MG63 (cell line): ENCODE data around the gene CHST9. TPM values are rescaled to one million over a fixed set of nuclear protein-coding genes. Genes with fewer than 3 reads are reported as not detected.
"Not testable (repeated sequence)": the region's sequence is repeated elsewhere in the genome, so short reads cannot be mapped to it uniquely, and the experiment has no call there.

Experiments
- DNase-seq: peaks from one replicate; pipeline ENCODE4 v3.0.0-alpha.2; 2020
- H3K27me3 ChIP-seq: fragments of 250-450 bp; sonication (Bioruptor Pico); 2 replicates; pipeline ENCODE4 v1.5.1; 2020; ENCODE audit warnings: mild to moderate bottlenecking, moderate library complexity
- H3K36me3 ChIP-seq: fragments of 250-450 bp; sonication (Bioruptor Pico); 2 replicates; pipeline ENCODE4 v1.5.1; 2020; ENCODE audit warnings: mild to moderate bottlenecking, moderate library complexity
- H3K4me3 ChIP-seq: fragments of 250-450 bp; sonication (Bioruptor Pico); 2 replicates; pipeline ENCODE4 v1.5.1; 2020; ENCODE audit warnings: mild to moderate bottlenecking, moderate library complexity
- H3K9me3 ChIP-seq: fragments of 250-450 bp; sonication (Bioruptor Pico); 2 replicates; pipeline ENCODE4 v1.5.1; 2020; ENCODE audit warnings: mild to moderate bottlenecking, moderate library complexity
- total RNA-seq: library from RNA; depleted of rRNA; stranded (reverse); fragments of >200 nt; shearing (Covaris generic); gene quantifications from 2 replicates; pipeline ENCODE4 v1.2.3, GENCODE V29; 2014; ENCODE audit warnings: low replicate concordance

CHST9 gene
- total RNA-seq, 1 experiment from 2014 or later = not detected

- Histone ChIP-seq H3K4me3 (no peak overlapping the region), H3K36me3 (no peaks in the 10 kb centered on the region)
Observed at GRCh38 chr18:26993568-26993967, 191.5 kb downstream of the CHST9 start.

GRCh38 chr18:26992926-26993325, 192.2 kb downstream of the CHST9 start:
- no peaks in the 10 kb centered on the region for H3K27me3 ChIP-seq
- no peaks in the 10 kb centered on the region for H3K36me3 ChIP-seq
- DNase-seq = no peak
- H3K9me3 ChIP-seq = no peaks in the 10 kb centered on the region
- H3K4me3 ChIP-seq = no peak overlapping the region

More at GRCh38 chr18:26993568-26993967, 191.5 kb downstream of the CHST9 start:
- H3K9me3 ChIP-seq = no peaks in the 10 kb centered on the region
- DNase-seq = no peak
- no peaks in the 10 kb centered on the region for H3K27me3 ChIP-seq

- Histone ChIP-seq H3K27me3 (no peaks in the 10 kb centered on the region), H3K9me3 (no peaks in the 10 kb centered on the region), H3K36me3 (no peaks in the 10 kb centered on the region), H3K4me3 (no peak overlapping the region)
- DNase-seq = no peak
Observed at GRCh38 chr18:26989842-26990241, 195.3 kb downstream of the CHST9 start.

GRCh38 chr18:26981360-26982082, 203.6 kb downstream of the CHST9 start:
- DNase-seq = no peak
- Histone ChIP-seq H3K27me3 (no peaks in the 10 kb centered on the region), H3K9me3 (no peaks in the 10 kb centered on the region), H3K36me3 (no peaks in the 10 kb centered on the region), H3K4me3 (no peak overlapping the region)

- Histone ChIP-seq H3K4me3 (no peak overlapping the region), H3K27me3 (no peaks in the 10 kb centered on the region), H3K9me3 (no peaks in the 10 kb centered on the region), H3K36me3 (no peaks in the 10 kb centered on the region)
- DNase-seq = no peak
Observed at GRCh38 chr18:26978812-26979341, 206.2 kb downstream of the CHST9 start.

- H3K9me3 ChIP-seq = no peaks in the 10 kb centered on the region
- DNase-seq = no peak
- H3K36me3 ChIP-seq = no peaks in the 10 kb centered on the region
- no peaks in the 10 kb centered on the region for H3K27me3 ChIP-seq
- no peak overlapping the region for H3K4me3 ChIP-seq
Observed at GRCh38 chr18:26977781-26978180, 207.3 kb downstream of the CHST9 start.

GRCh38 chr18:26976206-26976605, 208.9 kb downstream of the CHST9 start:
- no peaks in the 10 kb centered on the region for H3K27me3 ChIP-seq
- no peak for DNase-seq
- no peak overlapping the region for H3K4me3 ChIP-seq
- H3K9me3 ChIP-seq = no peaks in the 10 kb centered on the region
- H3K36me3 ChIP-seq = no peaks in the 10 kb centered on the region

- not testable (repeated sequence) for DNase-seq, H3K4me3 ChIP-seq, H3K36me3 ChIP-seq, H3K9me3 ChIP-seq, H3K27me3 ChIP-seq
Observed at GRCh38 chr18:26972549-26972948, 212.6 kb downstream of the CHST9 start.

- H3K36me3 ChIP-seq = no peaks in the 10 kb centered on the region
- H3K4me3 ChIP-seq = no peak overlapping the region
- no peaks in the 10 kb centered on the region for H3K27me3 ChIP-seq
- DNase-seq = peak; percentile 2
- no peaks in the 10 kb centered on the region for H3K9me3 ChIP-seq
Observed at GRCh38 chr18:26971409-26971808, 213.7 kb downstream of the CHST9 start.

GRCh38 chr18:26970637-26971036, 214.5 kb downstream of the CHST9 start:
- DNase-seq = no peak
- Histone ChIP-seq H3K36me3 (no peaks in the 10 kb centered on the region), H3K27me3 (no peaks in the 10 kb centered on the region), H3K4me3 (no peak overlapping the region), H3K9me3 (no peaks in the 10 kb centered on the region)

GRCh38 chr18:26965206-26965605, 219.9 kb downstream of the CHST9 start:
- DNase-seq = no peak
- Histone ChIP-seq H3K9me3 (no peaks in the 10 kb centered on the region), H3K36me3 (no peaks in the 10 kb centered on the region), H3K4me3 (no peak overlapping the region), H3K27me3 (no peaks in the 10 kb centered on the region)

GRCh38 chr18:26963292-26963691, 221.8 kb downstream of the CHST9 start:
- DNase-seq = no peak
- Histone ChIP-seq H3K27me3 (no peaks in the 10 kb centered on the region), H3K4me3 (no peak overlapping the region), H3K9me3 (no peaks in the 10 kb centered on the region), H3K36me3 (no peaks in the 10 kb centered on the region)

GRCh38 chr18:26961839-26962238, 223.3 kb downstream of the CHST9 start:
- no peak for DNase-seq
- Histone ChIP-seq H3K4me3 (no peak overlapping the region), H3K36me3 (no peaks in the 10 kb centered on the region), H3K27me3 (no peaks in the 10 kb centered on the region), H3K9me3 (no peaks in the 10 kb centered on the region)

- Histone ChIP-seq H3K27me3 (no peaks in the 10 kb centered on the region), H3K9me3 (no peaks in the 10 kb centered on the region), H3K36me3 (no peaks in the 10 kb centered on the region), H3K4me3 (no peak overlapping the region)
- no peak for DNase-seq
Observed at GRCh38 chr18:26960911-26961310, 224.2 kb downstream of the CHST9 start.

GRCh38 chr18:26956863-26957262, 228.2 kb downstream of the CHST9 start:
- Histone ChIP-seq H3K36me3 (no peaks in the 10 kb centered on the region), H3K4me3 (no peak overlapping the region), H3K27me3 (no peaks in the 10 kb centered on the region), H3K9me3 (no peaks in the 10 kb centered on the region)
- DNase-seq = no peak

- Histone ChIP-seq H3K4me3 (no peak overlapping the region), H3K9me3 (no peaks in the 10 kb centered on the region; the same call in 1 of the 2 replicates), H3K27me3 (no peaks in the 10 kb centered on the region), H3K36me3 (no peaks in the 10 kb centered on the region)
- no peak for DNase-seq
Observed at GRCh38 chr18:26948703-26949102, 236.4 kb downstream of the CHST9 start.

- H3K4me3 ChIP-seq = no peak overlapping the region
- H3K36me3 ChIP-seq = no peaks in the 10 kb centered on the region
- no peaks in the 10 kb centered on the region for H3K27me3 ChIP-seq
- no peak for DNase-seq
- no peaks in the 10 kb centered on the region; the same call in 1 of the 2 replicates for H3K9me3 ChIP-seq
Observed at GRCh38 chr18:26943906-26944305, 241.2 kb downstream of the CHST9 start.

- H3K4me3 ChIP-seq = no peak overlapping the region
- H3K9me3 ChIP-seq = no peaks in the 10 kb centered on the region
- H3K27me3 ChIP-seq = no peaks in the 10 kb centered on the region
- no peaks in the 10 kb centered on the region for H3K36me3 ChIP-seq
- DNase-seq = no peak
Observed at GRCh38 chr18:26941584-26941983, 243.5 kb downstream of the CHST9 start.
